Mesodermal cell (in vitro differentiated cells): Measurements from ENCODE around the gene VWA8.
A peak's percentile ranks its signal among the peaks of the same experiment; 100 is the strongest.
"Not testable (repeated sequence)": the region's sequence is repeated elsewhere in the genome, so short reads cannot be mapped to it uniquely, and the experiment has no call there.

Experiments used
- H3K27ac ChIP-seq: 2 replicates; pipeline ENCODE4 v1.7.0; 2013; ENCODE audit warnings: mild to moderate bottlenecking, low read depth, low read length, moderate library complexity; ENCODE audit not compliant: severe bottlenecking
- H3K36me3 ChIP-seq: 2 replicates; pipeline ENCODE4 v1.7.1; 2013; ENCODE audit warnings: mild to moderate bottlenecking, low read length, moderate library complexity; ENCODE audit not compliant: control insufficient read depth, insufficient read depth
- H3K4me1 ChIP-seq: one replicate; pipeline ENCODE4 v1.7.1; 2013; ENCODE audit warnings: mild to moderate bottlenecking, low read length; ENCODE audit not compliant: insufficient read depth, control insufficient read depth, poor library complexity, severe bottlenecking
- H3K4me3 ChIP-seq: 2 replicates; pipeline ENCODE4 v1.7.0; 2013; ENCODE audit warnings: low read length, control low read depth, mild to moderate bottlenecking; ENCODE audit not compliant: insufficient read depth, poor library complexity, severe bottlenecking; ENCODE audit errors: extremely low read depth
- H3K9me3 ChIP-seq: 2 replicates; pipeline ENCODE4 v1.7.1; 2013; ENCODE audit warnings: mild to moderate bottlenecking, low read length, moderate library complexity; ENCODE audit not compliant: control insufficient read depth
- WGBS, 2 experiments: methylation state at CpG; one replicate each; pipeline ENCODE4 v1.1.5; 2013; ENCODE audit warnings: missing lambda C conversion rate in 2 of 2; ENCODE audit not compliant: insufficient coverage in 2 of 2; 5-methylcytosine and 5-hydroxymethylcytosine counted together

The VWA8 gene

DNA sequence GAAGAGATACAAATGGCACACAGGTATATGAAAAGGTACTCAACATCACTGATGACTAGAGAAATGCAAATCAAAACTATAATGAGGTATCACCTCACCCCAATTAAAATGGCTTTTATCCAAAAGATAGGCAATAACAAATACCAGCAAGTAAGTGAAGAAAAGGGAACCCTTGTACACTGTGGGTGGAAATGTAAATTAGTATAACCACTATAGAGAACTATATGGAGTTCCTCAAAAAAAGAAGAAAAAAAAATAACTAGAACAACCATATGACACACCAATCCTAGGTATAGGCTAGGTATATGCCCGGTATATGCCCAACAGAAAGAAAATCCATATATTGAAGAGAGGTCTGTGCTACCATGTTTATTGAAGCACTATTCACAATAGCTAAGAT, 150.9 kb downstream of the VWA8 start:
- H3K4me3 ChIP-seq, result no peak overlapping the region
- H3K36me3 ChIP-seq, result no peaks in the 10 kb centered on the region
- H3K9me3 ChIP-seq, result no peaks in the 10 kb centered on the region
- no peaks in the 10 kb centered on the region for H3K4me1 ChIP-seq
- no peak overlapping the region for H3K27ac ChIP-seq
- 80% methylated on average over 1 of the region's 1 CpG; no CpG with 5 or more reads in 1 of the 2 experiments for WGBS, 2 experiments

DNA sequence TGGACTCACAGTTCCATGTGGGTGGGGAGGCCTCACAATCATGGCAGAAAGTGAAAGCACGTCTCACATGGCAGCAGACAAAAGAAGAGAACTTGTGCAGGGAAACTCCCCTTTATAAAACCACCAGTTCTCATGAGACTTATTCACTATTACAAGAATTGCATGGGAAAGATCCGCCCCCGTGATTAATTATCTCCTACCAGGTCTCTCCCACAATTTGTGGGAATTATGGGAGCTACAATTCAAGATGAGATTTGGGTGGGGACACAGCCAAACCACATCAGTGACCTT, 157.5 kb downstream of the VWA8 start:
- not testable (repeated sequence) for H3K27ac ChIP-seq, H3K36me3 ChIP-seq, H3K9me3 ChIP-seq, H3K4me3 ChIP-seq, H3K4me1 ChIP-seq
- WGBS, 2 experiments, result 100% methylated on average over 1 of the region's 3 CpGs; no CpG with 5 or more reads in 1 of the 2 experiments

DNA sequence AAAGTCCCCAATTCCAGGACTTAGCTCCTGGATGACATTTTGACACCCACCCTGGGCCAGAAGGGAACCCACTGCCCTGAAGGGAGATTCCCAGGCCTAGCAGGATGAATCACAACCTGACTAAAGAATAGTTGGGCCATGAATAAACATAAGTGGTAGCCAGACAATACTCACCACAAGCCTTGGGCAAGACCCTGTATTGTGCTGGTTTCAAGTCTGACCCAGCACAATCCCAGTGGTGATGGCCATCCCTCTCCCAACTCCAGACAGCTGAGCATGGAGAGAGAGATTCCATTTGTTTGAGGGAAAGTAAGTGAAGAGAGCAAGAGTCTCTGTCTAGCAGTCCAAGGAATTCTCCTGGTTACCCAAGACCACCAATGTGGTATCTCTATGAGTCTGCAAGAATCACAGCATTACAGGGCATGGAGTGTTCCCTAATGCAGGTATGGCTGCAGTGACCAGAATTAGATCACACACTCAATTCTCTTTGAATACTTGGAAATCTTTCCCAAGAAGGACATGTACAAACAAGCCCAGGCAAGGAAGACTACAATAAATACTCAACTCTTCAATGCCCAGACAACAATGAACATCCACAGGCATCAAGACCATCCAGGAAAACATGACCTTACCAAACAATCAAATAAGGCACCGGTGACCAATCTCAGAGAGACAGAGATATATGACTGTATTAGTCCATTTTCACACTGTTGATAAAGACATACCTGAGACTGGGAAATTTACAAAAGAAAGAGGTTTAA, 158.0 kb downstream of the VWA8 start:
- no CpG with 5 or more reads among the region's 1 CpG for WGBS, 2 experiments
- Histone ChIP-seq H3K4me1 (no peaks in the 10 kb centered on the region), H3K27ac (no peak overlapping the region), H3K4me3 (no peak overlapping the region), H3K9me3 (no peaks in the 10 kb centered on the region), H3K36me3 (no peaks in the 10 kb centered on the region)

DNA sequence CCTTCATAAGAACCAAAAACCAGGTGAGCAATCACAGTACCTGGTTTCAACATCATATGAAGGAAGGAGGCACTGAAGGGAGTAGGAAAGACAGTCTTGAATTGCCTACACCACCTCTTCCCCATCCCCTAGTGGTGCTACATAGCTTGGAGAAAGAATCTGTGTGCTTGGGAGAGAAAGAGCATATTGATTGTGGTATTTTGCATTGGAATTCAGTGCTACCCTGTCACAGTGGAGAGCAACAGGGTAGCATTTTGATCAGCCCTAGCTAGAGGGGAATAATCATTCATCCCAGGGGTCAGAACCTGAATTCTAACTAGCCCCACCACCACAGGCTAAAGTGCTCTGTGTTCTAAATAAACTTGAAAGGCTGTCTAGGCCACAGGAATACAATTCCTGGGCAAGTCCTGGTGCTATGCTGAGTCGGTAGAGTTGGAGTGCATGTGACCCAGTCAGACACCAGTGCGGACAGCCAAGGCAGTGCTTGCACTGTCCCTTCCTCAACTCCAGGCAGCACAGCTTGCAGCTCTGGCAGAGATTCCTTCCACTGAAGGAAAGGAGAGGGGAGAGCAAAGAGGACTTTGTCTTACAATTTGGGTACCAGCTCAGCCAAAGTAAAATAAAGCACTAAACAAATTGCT, 158.7 kb downstream of the VWA8 start:
- Histone ChIP-seq H3K4me3 (no peak overlapping the region), H3K27ac (no peak overlapping the region), H3K36me3 (no peaks in the 10 kb centered on the region), H3K4me1 (no peaks in the 10 kb centered on the region), H3K9me3 (no peaks in the 10 kb centered on the region)
- 80 to 92% methylated on average over 1 to 2 of the region's 2 CpGs for WGBS, 2 experiments

GRCh38 chr13:41791056-41791455, 169.9 kb downstream of the VWA8 start:
- Histone ChIP-seq H3K4me1 (no peaks in the 10 kb centered on the region), H3K27ac (no peak overlapping the region), H3K36me3 (no peaks in the 10 kb centered on the region), H3K9me3 (no peaks in the 10 kb centered on the region), H3K4me3 (no peak overlapping the region)

DNA sequence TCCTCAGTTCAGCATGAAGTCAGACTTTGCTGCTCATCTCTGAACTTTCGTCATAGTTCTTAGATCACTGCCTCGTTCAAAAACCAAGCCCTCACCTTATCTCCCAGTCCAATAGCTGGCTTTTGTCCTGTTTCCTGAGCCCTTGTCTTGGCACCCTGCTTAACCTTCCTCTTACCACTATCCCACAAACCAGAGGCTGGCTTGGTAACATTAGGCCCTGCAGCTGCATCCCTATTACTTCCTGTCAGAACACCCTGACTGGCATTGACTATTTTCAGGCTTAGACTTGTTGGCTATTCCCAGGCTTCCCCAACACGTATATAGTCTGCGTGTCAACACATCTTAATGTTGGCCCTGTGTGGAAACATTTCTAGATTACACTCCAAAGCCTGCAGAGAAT, 172.4 kb downstream of the VWA8 start:
- Histone ChIP-seq H3K36me3 (no peaks in the 10 kb centered on the region), H3K27ac (peak overlapping the region; percentile 24), H3K4me3 (no peak overlapping the region), H3K4me1 (no peaks in the 10 kb centered on the region), H3K9me3 (no peaks in the 10 kb centered on the region)
- WGBS, 2 experiments, result 92 to 97% methylated on average over 4 of the region's 4 CpGs

DNA sequence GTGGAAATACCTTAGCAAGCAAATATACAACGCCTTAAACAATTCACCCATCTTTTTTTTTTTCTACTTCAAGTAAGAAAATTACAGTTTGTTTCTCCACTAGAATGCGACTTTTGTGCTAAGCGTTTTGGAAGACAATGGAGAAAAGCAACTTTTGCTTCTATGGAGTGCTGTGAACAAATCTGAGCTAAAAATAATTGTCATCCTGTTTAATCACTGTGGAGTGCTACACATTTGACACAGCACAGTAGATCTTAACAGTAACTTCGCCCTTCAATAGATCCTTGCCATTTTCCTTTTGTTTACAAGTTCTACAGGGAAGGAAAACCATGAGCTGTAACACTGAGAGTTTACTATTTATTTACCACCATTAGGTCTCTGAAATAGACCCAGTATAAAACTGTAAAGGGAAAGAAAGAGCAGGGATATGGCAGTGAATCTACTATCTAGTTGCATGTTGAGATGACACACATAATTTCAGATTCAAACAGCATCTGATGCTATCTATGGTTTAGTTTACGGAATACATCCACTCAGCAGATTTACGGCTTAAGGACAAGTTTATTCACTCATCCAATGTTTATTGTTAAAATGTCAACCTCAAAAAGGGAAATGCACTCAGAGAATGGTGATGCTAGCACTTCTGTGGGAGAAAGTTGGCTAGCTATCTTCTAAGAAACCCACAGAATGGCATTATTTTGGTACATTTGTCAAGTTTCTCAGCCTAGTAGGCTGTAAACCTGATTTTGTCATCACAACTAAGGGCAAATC, 175.3 kb downstream of the VWA8 start:
- WGBS, 2 experiments, result 78 to 92% methylated on average over 2 of the region's 6 CpGs

DNA sequence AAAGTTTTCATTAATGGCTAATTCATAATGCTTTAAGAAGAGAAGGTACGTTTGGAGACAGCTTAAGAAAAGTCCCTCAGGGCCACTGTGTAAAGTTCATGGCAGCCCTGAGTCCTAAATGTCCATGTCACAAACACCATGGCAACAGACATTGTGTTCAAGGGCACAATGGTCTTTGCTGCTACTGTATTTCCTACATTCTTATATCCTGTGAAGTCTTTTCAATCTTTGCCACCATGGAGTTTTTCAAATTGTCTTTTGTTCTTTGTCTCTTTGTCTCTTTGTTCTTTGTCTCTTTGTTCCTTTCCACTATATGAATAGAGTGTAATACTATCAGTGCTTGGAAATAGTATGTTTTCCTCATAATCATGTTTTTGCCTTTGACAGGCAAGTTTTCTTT, 178.8 kb downstream of the VWA8 start:
- H3K4me1 ChIP-seq, result peaks cover 4% of the 10 kb centered on the region
- H3K9me3 ChIP-seq, result no peaks in the 10 kb centered on the region
- no peaks in the 10 kb centered on the region for H3K36me3 ChIP-seq
- no peak overlapping the region for H3K4me3 ChIP-seq
- peak overlapping the region; percentile 58 for H3K27ac ChIP-seq
- 67 to 80% methylated on average over 1 of the region's 1 CpG for WGBS, 2 experiments

More for the DNA sequence above, 175.3 kb downstream of the VWA8 start:
- Histone ChIP-seq H3K27ac (no peak overlapping the region), H3K4me1 (peaks cover 4% of the 10 kb centered on the region), H3K36me3 (no peaks in the 10 kb centered on the region), H3K9me3 (no peaks in the 10 kb centered on the region), H3K4me3 (no peak overlapping the region)

- Histone ChIP-seq H3K4me1 (peaks cover 4% of the 10 kb centered on the region), H3K27ac (no peak overlapping the region), H3K4me3 (no peak overlapping the region), H3K36me3 (no peaks in the 10 kb centered on the region), H3K9me3 (no peaks in the 10 kb centered on the region)
- 88% methylated on average over 2 of the region's 5 CpGs for WGBS, 2 experiments
These were observed 179.9 kb downstream of the VWA8 start for GRCh38 chr13:41780715-41781706.

- H3K9me3 ChIP-seq, result no peaks in the 10 kb centered on the region
- no peak overlapping the region for H3K4me3 ChIP-seq
- no peaks in the 10 kb centered on the region for H3K4me1 ChIP-seq
- H3K36me3 ChIP-seq, result no peaks in the 10 kb centered on the region
- H3K27ac ChIP-seq, result no peak overlapping the region
- WGBS, 2 experiments, result 76 to 97% methylated on average over 2 of the region's 2 CpGs
These were observed 185.7 kb downstream of the VWA8 start for GRCh38 chr13:41775251-41775650.
